HL-60/S4 treated with phorbol 12-myristate 13-acetate at 8.2 ng/mL for 4 days and 3 days (cell line): ENCODE measurements around the gene FBLN1.
"Not testable (repeated sequence)": the region's sequence is repeated elsewhere in the genome, so short reads cannot be mapped to it uniquely, and the experiment has no call there.

Experiments used
- in situ Hi-C: fragments of 300-500 bp; cut with MboI; formaldehyde crosslinking; loops from 2 replicates; pipeline ENCODE4 v1.15.0; 2022; ENCODE audit warnings: low sequenced_read_pairs

Gene FBLN1, protein sequence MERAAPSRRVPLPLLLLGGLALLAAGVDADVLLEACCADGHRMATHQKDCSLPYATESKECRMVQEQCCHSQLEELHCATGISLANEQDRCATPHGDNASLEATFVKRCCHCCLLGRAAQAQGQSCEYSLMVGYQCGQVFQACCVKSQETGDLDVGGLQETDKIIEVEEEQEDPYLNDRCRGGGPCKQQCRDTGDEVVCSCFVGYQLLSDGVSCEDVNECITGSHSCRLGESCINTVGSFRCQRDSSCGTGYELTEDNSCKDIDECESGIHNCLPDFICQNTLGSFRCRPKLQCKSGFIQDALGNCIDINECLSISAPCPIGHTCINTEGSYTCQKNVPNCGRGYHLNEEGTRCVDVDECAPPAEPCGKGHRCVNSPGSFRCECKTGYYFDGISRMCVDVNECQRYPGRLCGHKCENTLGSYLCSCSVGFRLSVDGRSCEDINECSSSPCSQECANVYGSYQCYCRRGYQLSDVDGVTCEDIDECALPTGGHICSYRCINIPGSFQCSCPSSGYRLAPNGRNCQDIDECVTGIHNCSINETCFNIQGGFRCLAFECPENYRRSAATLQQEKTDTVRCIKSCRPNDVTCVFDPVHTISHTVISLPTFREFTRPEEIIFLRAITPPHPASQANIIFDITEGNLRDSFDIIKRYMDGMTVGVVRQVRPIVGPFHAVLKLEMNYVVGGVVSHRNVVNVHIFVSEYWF

DNA sequence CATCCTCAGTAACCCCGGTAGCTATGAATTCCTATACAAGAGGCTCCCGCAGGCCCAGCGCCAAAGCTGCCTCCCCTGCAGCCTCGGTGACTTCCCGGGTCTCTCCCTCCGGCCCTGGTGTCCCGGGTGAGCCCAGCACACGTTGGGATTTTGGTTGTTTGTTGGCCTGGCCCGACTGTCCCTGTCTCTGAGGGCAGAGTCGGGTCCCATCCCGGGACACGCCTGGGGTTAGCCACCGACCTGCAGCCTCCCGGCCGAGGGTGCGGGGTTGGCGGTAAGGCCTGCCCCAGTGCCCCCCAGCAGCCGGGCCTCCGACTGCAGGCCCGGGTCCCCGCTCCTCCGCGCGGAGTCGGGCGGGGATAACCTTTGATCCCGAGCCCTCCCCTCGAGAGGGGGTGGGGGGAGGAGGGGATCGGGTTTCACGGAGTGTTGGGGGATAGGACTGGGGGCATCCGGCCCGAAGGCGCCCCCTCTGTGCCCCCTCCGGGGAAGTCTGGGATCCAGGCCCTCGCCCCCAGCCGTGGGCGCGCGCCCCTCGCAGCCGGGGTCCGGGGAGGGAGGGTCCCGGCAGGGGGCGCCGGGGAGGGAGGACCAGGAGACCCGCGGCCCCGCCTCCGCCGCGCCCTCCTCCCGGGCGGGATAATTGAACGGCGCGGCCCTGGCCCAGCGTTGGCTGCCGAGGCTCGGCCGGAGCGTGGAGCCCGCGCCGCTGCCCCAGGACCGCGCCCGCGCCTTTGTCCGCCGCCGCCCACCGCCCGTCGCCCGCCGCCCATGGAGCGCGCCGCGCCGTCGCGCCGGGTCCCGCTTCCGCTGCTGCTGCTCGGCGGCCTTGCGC lies at the start of gene FBLN1:
FBLN1 (plus strand) TSS at position 669 of the 835 bp plus-strand sequence; CDS start at position 772, 103 bp downstream.
- in situ Hi-C loops: no loop called here

DNA sequence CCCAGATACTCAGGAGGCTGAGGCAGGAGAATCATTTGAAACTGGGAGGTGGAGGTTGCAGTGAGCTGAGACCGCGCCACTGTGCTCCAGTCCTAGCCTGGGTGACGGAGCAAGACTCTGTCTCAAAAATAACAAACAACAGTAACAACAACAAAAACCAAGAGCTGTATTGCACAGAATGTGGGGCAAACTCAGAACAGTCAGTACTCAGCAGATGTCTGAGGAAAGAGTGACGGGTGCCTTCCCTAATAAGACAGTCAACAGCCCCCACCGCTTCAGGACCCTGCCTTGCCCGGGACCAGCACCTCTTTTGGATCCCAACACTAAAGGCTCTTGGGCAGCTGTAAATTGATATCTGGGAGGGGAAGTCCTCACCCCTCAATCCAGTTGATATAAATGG lies 48.9 kb upstream of the FBLN1 start:
- in situ Hi-C loops: no loop called here

DNA sequence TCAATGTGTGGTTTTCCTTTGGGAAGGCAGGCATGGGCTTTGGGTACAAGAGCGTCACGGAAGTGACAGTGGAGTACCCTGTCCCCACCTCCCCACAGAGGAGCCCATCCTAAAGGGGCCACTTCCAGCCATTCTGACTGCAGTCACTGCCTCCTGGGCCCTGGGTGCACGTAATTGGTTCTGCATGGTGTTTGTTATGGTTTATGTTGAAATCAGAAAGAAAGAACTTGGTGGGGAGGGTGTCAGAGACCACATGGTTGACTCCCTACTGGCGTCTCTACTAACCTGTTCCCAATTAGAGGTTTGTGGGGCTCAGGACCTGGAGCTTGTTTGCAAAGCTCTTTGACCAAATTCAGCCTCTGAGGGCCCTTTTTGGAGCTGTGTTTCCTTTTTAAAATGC lies 48.4 kb upstream of the FBLN1 start:
- in situ Hi-C loops: no loop called here

DNA sequence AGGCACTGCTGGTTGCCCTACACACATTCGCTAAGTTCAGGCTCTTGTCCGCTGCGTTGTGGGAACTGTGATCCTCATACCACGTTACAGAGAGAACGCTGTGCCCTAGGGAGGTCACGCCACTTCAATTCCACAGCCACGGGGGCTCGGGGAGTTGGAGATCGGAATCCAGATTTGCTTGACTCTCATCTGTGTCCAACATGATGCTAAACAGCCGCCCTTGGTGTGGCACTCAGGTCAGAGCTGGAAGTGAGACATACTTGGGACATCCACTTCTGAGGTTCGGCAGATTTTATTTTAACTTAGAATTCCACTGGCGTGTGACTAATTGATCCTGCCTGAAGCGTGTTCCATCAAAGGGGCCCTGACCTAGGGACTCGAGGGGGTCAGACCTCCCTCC lies 47.5 kb upstream of the FBLN1 start:
- in situ Hi-C loops: no loop called here

DNA sequence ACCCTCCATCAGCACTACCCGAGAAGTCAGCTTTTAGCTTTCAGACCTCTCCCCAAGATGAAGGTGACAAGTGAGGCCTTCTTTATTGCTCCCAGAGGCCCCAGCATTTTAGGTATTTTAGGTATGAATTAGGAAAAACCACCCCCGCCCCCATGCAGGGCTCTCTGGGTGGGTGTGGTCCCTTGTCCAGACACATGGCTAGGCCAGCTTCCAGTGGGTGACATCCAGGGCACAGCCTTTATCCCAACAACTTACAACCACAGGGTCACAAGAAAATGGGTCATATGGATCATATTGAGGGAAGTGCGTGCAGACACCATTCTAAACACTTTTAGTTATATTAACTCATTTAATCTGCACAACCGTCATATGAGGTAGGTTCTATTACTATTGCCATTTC lies 47.1 kb upstream of the FBLN1 start:
- in situ Hi-C loops: no loop called here

DNA sequence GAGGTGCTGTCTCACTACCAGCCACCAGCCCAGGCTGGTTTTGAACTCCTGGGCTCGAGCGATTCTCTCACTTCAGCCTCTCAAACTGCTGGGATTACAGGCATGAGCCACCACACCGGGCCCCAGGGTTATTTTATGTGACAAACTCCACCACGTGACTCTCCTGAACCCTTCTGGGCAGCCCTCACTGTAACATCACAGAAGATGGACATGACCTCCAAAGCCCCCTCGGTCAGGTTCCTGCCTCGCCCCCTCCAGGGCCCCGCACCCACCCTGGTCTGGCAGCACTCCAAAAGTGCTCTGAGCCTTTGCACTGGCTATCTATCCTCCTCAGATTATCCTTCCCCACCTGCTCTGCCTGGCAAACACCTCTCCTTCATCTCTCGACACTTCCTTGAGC lies 45.9 kb upstream of the FBLN1 start:
- in situ Hi-C loops: no loop called here

DNA sequence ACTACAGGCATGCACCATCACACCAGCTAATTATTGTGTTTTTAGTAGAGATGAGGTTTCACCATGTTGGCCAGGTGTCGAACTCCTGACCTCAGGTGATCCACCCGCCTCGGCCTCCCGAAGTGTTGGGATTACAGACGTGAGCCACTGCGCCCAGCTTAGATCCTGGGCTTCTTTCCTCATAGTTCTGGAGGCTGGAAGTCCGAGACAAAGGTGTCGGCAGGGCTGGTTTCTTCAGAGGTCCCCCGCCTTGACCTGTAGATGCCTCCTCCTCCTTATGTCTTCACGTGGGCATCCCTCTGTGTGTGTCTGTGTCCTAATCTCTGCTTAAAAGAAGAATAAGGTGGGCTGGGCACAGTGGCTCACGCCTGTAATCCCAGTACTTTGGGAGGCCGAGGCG lies 44.2 kb upstream of the FBLN1 start:
- in situ Hi-C loops: no loop called here

DNA sequence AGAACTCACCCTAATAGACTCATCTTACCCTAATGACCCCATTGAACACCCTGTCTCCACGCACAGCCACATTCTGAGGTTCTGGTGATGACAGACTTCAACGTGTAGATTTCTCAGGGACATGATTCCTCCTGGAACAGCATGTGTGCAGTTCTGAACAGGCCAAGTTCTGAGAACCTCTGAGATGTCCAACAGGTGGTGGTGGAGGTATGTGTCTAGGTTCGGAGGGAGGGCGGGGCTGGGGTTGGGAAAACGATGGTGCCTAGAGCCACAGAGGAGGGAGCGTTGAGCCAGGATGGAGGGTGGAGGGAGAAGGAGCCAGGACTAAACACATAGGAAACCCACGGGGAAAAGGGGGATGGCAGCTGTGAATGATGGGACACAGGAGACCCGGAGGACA lies 43.4 kb upstream of the FBLN1 start:
- in situ Hi-C loops: no loop called here

DNA sequence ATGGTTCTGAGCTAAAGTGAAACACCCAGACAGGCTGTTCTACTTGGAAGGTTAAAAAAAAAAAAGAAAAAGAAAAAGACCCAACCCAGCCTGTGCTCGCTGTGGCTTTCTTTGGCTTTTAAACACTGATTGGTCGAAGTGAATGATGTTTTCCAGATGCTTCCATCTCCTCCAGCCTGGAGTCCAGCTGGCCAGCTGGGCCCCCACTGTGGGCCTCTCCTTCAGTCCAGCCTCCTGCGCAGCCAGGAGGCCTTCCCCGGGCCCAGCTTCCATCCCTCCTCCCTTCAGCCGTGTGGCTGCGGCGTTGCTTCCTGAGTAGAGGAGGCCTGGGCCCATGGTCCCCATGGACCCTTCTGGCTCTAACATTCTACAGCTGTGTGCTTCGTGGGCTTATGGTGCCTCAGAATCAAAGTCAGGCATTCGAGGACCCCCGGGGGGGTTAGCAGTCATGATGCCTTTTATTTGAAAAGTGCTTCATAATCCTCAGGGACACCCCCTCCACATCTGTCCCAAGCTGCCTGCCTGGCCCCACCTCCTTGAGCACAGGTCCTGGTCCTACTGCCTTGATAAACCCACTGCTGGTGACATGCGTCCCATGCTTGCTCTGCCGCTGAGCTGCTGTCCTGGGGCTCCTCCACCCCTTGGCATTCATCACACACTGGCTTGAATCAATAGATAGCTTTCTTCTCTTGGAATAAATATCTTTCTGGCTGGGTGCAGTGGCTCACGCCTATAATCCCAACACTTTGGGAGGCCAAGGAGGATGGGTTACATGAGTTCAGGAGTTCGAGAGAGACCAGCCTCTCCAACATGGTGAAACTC lies 42.2 kb upstream of the FBLN1 start:
- in situ Hi-C loops: no loop called here

DNA sequence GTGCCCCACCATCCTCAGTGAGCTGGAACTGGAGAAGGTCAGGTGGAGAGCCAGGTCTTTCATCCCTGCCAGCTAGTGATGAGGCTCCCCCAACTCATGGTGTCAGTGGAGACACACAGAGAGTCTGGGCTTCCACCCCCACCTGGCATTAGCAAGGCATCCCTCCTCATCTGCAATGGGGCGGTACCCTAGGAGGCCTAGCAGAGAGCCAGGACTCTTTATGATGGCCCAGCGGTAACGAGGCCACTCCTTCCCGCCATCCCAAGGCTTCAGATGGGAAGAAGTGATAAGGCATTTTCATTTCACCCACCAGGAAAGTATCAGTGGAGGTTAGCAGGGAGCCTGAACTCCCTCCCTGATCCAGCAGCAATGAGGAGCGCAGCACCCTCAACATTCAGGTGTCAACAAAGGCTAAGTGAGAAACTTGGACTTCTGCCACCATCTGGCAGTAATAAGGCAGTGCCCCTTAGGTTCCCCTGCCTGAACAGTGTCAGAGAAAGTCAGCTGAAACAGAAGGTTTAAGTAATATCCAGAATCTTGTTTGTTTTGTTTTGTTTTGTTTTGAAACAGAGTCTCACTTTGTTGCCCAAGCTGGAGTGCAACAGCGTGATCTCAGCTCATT lies 40.5 kb upstream of the FBLN1 start:
- in situ Hi-C loops: no loop called here

DNA sequence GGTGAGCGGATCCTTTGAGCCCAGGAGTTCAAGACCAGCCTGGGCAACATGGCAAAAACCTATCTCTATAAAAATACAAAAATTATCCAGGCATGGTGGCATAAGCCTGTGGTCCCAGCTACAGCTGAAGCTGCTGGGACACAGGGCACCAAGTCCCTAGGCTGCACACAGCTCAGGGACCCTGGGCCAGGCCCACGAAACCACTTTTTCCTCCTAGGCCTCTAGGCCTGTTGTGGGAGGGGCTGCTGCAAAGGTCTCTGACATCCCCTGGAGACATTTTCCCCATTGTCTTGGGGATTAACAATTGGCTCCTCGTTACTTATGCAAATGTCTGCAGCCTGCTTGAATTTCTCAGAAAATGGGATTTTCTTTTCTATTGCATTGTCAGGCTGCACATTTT lies 39.0 kb upstream of the FBLN1 start:
- in situ Hi-C loops: not testable (repeated sequence)

DNA sequence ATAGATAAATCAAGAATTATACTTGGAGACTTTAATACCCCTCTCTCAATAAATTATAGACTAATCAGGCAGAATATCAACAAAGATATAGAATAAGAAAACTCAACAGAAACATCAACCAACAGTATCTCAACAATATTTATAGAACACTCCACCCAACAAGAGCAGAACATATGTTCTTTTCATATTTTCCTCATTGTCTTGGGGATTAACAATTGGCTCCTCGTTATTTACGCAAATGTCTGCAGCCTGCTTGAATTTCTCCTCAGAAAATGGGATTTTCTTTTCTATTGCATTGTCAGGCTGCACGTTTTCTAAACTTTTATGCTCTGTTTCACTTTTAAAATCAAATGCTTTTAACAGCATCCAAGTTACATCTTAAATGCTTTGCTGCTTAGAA lies 37.0 kb upstream of the FBLN1 start:
- in situ Hi-C loops: no loop called here

DNA sequence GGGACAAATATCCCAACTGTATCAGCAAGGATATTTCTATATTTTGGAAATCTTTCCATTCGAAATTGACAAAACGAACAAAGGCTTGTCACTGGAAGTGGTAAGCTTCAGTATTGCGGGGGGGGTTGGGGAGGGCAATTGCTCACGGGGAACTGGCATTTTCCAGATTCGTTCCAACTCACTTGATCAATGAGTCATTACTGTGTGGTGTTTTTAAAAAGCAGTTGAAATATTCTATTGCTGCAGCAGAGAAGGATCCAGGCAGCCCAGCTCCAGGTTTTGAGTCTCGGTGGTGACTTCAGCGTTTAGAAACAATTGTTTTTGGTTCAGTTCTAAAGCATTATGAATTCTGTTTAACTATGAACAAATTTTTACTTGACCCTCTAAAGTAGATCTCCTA lies 33.8 kb upstream of the FBLN1 start:
- in situ Hi-C loops: no loop called here

DNA sequence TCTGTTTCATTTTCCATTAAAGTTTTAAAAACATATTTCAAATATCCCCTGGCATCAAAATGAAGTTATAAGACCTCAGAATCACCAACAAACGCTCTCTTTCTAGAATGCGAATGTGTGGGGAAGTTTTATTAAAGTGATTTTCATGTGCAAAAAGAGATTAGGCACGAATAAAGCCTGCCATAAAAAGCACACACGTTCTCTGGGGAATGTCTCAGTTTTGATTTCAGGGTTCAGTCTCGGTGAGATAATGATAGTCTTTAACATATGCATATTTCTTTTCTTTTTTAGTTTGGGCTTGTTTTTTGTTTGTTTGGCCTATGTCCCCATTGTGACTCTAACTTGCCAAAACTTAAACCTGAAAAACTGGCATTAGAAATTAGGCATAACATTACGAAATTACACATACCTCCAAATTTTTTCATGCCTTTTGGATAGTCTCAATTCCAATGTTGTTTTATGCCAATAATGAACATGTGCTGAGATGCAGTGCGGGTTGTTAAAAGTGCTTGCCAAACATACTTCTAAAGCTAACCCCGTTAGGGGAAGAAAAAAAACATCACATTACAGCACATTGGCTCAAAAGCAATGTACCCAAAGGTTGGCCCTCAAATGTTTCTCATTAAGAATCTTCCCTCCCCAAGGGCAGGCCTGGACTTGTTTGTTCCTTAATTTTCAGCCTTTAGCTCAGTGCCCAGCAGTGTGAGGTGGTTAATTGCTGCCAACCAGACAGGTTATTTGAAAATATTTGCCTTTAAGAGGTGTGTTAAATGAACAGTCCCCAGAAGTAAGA lies 33.2 kb upstream of the FBLN1 start:
- in situ Hi-C loops: no loop called here

DNA sequence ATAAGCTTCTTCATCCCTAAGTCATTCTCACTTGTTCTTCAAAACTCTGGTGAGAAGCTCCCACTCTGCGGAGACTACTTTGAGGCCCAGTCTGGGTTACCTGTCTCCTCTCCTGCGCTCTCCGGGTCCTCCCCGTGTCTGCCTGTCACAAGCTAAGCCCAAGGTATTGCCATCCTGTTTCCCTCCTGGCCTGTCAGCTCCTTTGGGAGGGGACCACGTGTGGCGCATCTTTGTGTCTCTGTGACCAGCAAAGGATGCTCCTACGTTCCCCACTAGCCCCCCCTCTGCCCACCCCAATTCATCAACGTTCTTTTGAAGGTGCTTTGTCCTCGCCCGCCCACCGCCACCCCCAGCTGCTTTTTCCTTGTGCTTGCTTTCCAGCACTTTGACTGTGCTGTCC lies 31.8 kb upstream of the FBLN1 start:
- in situ Hi-C loops: no loop called here

DNA sequence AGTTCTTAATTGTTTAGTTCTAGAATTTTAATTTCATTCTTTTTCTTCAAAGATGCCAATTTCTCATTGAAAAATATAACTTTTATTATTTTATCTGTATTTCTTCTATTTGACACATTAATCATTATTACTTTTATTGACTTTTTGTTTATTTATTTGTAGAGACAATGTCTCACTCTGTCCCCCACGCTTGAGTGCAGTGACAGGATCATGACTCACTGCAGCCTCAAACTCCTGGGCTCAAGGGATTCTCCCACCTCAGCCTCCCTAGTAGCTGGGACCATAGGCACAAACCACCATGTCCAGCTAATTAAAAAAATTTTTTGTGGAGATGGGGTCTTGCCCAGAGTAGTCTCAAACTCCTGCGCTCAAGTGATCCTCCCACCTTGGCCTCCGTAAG lies 30.3 kb upstream of the FBLN1 start:
- in situ Hi-C loops: no loop called here

DNA sequence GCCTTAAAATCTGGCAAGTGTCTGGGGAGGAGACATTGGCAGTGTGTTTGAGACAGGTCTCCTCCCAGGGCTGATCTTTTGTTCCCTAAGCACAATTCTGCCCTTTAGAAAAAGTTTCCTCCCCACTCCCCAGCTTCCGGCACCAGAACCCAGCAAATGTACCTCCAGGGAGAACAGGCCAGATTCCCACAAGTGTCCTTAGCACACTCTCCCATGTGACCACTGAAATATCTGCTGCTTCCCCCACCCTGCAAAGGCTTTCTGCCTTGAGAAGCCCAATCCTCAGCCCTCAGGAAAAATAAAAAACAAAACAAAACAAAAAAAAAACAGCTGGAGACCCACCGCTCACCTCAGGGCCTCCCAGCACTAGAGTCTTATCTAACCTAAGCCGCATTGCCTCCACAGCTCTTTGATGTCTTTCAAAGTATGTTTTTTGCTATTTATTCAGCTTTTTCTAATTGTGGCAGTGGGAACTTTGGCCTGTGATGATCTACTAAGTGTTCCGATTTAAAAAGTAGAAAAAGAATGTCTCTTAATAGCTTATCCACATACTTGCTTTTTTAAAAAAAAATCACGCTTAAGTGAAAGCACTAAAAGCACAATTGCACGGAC lies 29.0 kb upstream of the FBLN1 start:
- in situ Hi-C loops: no loop called here

DNA sequence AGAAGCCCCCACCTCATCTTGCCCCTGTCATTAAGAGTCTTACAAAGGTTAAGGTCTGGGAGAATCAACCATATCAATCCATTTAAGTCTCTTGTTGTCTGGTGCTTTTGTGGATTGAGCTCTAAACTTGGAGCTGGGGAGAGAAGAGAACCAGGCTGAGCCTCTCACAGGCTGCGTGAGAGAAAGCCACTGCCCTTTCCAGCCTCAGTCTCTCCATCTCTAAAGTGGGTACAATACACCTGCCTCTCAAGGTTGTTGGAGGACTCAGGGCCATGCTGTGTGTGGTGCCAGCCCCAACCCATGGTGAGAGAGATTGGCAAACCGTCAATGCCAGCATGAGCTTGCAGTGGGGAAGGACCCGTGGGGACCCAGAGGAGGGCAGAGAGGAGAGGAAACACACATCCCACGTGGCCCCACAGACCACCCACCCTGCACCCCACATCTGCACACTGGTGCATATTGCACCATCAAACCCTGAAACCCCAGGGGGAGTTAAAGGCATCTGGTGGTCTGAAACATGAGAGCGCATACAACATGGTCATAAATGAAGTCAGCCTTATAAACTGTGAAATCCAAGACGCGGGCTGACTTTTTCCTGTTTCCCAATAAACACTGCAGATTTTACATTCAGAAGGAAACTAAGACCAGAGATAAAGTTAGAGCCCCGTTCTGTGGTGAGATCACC lies 27.5 kb upstream of the FBLN1 start:
- in situ Hi-C loops: no loop called here
